ENCODE data around the gene CNTFR. TPM values are rescaled to one million over a fixed set of nuclear protein-coding genes. Genes with fewer than 3 reads are reported as not detected.
"Not testable (repeated sequence)": the region's sequence is repeated elsewhere in the genome, so short reads cannot be mapped to it uniquely, and the experiment has no call there.

The CNTFR gene
- total and polyA plus RNA-seq, 4 donors = 0.75 to 3.3 (median 2.0) TPM

DNA sequence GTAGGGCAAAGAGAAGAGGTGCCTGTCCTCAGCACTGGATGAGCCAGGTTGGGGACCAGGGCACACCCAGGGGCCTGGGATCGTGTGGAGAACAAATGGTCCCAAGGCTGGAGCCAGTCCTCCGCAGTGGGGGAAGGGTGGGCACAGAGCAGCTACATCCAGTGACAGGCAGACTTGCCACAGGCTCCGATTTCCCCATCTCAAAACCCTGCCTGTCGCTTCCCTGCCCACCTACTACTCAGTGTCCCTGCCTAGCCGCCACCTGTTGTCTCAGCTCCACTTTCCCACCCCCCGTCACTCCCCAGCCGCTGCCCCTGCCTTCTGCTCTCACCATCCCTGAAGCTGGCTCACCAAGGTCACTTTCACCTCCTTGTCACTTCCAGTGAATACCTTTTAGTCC, 52.8 kb downstream of the CNTFR start:
- DNase-seq (ENCODE audit: low spot score) = no peak
- WGBS = 81% methylated on average over 7 of the region's 7 CpGs
- H3K9me3 ChIP-seq (ENCODE audit: control insufficient read depth in 4 of 4, low read length in 3 of 4) = no peaks in the 10 kb centered on the region
- no peak overlapping the region for H3K27ac ChIP-seq (ENCODE audit: low read depth in 1 of 2, low read length in 2 of 2)
- no peaks in the 10 kb centered on the region for H3K27me3 ChIP-seq (ENCODE audit: control insufficient read depth in 4 of 4, insufficient read depth in 4 of 4, low read length in 3 of 4)
- H3K9ac ChIP-seq (ENCODE audit: low read depth in 1 of 2, low read length in 2 of 2) = no peak overlapping the region
- H3K4me3 ChIP-seq (ENCODE audit: low read depth in 1 of 3, low read length in 3 of 3) = no peak overlapping the region
- TF ChIP-seq SP1 (IDR thresholded peaks at IDR 0.05) (no peak), HNF4G (IDR thresholded peaks at IDR 0.05) (no peak), GABPA (IDR thresholded peaks at IDR 0.05 in 1 of 2, conservative IDR thresholded peaks at IDR 0.05 in 1 of 2) (no peak), NR2F2 (IDR thresholded peaks at IDR 0.05) (no peak), RXRA (IDR thresholded peaks at IDR 0.05) (no peak)
- TF ChIP-seq, protein P1, sequence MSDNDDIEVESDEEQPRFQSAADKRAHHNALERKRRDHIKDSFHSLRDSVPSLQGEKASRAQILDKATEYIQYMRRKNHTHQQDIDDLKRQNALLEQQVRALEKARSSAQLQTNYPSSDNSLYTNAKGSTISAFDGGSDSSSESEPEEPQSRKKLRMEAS (IDR thresholded peaks at IDR 0.05) = no peak
- TF ChIP-seq, protein P2, sequence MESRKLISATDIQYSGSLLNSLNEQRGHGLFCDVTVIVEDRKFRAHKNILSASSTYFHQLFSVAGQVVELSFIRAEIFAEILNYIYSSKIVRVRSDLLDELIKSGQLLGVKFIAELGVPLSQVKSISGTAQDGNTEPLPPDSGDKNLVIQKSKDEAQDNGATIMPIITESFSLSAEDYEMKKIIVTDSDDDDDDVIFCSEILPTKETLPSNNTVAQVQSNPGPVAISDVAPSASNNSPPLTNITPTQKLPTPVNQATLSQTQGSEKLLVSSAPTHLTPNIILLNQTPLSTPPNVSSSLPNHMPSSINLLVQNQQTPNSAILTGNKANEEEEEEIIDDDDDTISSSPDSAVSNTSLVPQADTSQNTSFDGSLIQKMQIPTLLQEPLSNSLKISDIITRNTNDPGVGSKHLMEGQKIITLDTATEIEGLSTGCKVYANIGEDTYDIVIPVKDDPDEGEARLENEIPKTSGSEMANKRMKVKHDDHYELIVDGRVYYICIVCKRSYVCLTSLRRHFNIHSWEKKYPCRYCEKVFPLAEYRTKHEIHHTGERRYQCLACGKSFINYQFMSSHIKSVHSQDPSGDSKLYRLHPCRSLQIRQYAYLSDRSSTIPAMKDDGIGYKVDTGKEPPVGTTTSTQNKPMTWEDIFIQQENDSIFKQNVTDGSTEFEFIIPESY (IDR thresholded peaks at IDR 0.05) = no peak
- TF ChIP-seq, protein P3, sequence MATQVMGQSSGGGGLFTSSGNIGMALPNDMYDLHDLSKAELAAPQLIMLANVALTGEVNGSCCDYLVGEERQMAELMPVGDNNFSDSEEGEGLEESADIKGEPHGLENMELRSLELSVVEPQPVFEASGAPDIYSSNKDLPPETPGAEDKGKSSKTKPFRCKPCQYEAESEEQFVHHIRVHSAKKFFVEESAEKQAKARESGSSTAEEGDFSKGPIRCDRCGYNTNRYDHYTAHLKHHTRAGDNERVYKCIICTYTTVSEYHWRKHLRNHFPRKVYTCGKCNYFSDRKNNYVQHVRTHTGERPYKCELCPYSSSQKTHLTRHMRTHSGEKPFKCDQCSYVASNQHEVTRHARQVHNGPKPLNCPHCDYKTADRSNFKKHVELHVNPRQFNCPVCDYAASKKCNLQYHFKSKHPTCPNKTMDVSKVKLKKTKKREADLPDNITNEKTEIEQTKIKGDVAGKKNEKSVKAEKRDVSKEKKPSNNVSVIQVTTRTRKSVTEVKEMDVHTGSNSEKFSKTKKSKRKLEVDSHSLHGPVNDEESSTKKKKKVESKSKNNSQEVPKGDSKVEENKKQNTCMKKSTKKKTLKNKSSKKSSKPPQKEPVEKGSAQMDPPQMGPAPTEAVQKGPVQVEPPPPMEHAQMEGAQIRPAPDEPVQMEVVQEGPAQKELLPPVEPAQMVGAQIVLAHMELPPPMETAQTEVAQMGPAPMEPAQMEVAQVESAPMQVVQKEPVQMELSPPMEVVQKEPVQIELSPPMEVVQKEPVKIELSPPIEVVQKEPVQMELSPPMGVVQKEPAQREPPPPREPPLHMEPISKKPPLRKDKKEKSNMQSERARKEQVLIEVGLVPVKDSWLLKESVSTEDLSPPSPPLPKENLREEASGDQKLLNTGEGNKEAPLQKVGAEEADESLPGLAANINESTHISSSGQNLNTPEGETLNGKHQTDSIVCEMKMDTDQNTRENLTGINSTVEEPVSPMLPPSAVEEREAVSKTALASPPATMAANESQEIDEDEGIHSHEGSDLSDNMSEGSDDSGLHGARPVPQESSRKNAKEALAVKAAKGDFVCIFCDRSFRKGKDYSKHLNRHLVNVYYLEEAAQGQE (IDR thresholded peaks at IDR 0.05) = no peak
- H3K36me3 ChIP-seq (ENCODE audit: control insufficient read depth in 4 of 4, insufficient read depth in 3 of 4, low read depth in 1 of 4, low read length in 3 of 4) = no peaks in the 10 kb centered on the region
- peaks cover 0 to 1% (median 0%) of the 10 kb centered on the region in 4 donors for H3K4me1 ChIP-seq (ENCODE audit: control insufficient read depth in 4 of 4, insufficient read depth in 4 of 4, low read length in 3 of 4)

DNA sequence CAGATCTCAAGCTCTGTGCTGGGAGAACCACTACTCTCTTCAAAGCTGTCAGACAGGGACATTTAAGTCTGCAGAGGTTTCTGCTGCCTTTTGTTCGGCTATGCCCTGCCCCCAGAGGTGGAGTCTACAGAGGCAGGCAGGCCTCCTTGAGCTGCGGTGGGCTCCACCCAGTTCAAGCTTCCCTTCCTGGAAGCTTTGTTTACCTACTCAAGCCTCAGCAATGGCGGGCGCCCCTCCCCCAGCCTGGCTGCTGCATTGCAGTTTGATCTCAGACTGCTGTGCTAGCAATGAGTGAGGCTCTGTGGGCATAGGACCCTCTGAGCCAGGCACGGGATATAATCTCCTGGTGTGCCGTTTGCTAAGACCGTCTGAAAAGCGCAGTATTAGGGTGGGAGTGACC, 57.5 kb downstream of the CNTFR start:
- H3K27me3 ChIP-seq (ENCODE audit: control insufficient read depth in 4 of 4, insufficient read depth in 4 of 4, low read length in 3 of 4); DNase-seq (ENCODE audit: low spot score); H3K4me1 ChIP-seq (ENCODE audit: control insufficient read depth in 4 of 4, insufficient read depth in 4 of 4, low read length in 3 of 4); H3K9me3 ChIP-seq (ENCODE audit: control insufficient read depth in 4 of 4, low read length in 3 of 4); H3K4me3 ChIP-seq (ENCODE audit: low read depth in 1 of 3, low read length in 3 of 3); H3K36me3 ChIP-seq (ENCODE audit: control insufficient read depth in 4 of 4, insufficient read depth in 3 of 4, low read depth in 1 of 4, low read length in 3 of 4); H3K27ac ChIP-seq (ENCODE audit: low read depth in 1 of 2, low read length in 2 of 2); H3K9ac ChIP-seq (ENCODE audit: low read depth in 1 of 2, low read length in 2 of 2): not testable (repeated sequence)
- 91% methylated on average over 8 of the region's 8 CpGs for WGBS

DNA sequence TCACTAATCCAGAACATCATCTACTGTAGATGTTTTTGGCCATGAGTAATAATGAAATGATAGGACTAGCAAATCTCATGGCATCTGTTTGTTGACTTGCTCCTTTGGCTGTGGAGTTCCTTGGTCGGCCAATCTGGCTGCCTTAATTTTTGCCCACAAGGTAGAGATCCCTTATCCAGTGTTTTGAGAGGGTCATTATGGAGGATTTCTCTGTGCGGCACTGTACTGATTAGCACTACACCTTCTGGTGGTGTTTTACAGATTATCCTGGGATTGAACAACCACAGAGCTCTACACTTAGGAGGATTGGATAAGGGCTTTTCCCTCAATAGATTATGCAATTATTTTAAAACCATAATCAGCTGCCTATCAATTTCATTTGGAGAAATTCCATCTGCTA, 63.5 kb downstream of the CNTFR start:
- Histone ChIP-seq H3K27ac (ENCODE audit: low read depth in 1 of 2, low read length in 2 of 2) (no peak overlapping the region), H3K36me3 (ENCODE audit: control insufficient read depth in 4 of 4, insufficient read depth in 3 of 4, low read depth in 1 of 4, low read length in 3 of 4) (no peaks in the 10 kb centered on the region), H3K4me3 (ENCODE audit: low read depth in 1 of 3, low read length in 3 of 3) (no peak overlapping the region), H3K9ac (ENCODE audit: low read depth in 1 of 2, low read length in 2 of 2) (no peak overlapping the region), H3K9me3 (ENCODE audit: control insufficient read depth in 4 of 4, low read length in 3 of 4) (no peaks in the 10 kb centered on the region), H3K27me3 (ENCODE audit: control insufficient read depth in 4 of 4, insufficient read depth in 4 of 4, low read length in 3 of 4) (no peaks in the 10 kb centered on the region), H3K4me1 (ENCODE audit: control insufficient read depth in 4 of 4, insufficient read depth in 4 of 4, low read length in 3 of 4) (peaks cover 8 to 22% (median 13%) of the 10 kb centered on the region in 4 donors)
- no peak for DNase-seq (ENCODE audit: low spot score)
- 84% methylated on average over 2 of the region's 2 CpGs for WGBS
- TF ChIP-seq, protein P3 (IDR thresholded peaks at IDR 0.05) = no peak
- TF ChIP-seq RAD21 (IDR thresholded peaks at IDR 0.05) (no peak), HNF4A (conservative IDR thresholded peaks at IDR 0.05) (no peak), JUND (IDR thresholded peaks at IDR 0.05) (no peak), GABPA (IDR thresholded peaks at IDR 0.05 in 1 of 2, conservative IDR thresholded peaks at IDR 0.05 in 1 of 2) (no peak), TAF1 (conservative IDR thresholded peaks at IDR 0.05) (no peak), FOXA2 (IDR thresholded peaks at IDR 0.05) (no peak), EGR1 (IDR thresholded peaks at IDR 0.05; ENCODE audit: low read depth in 2 of 2) (no peak), NR2F2 (IDR thresholded peaks at IDR 0.05) (no peak), HNF4G (IDR thresholded peaks at IDR 0.05) (no peak)
- TF ChIP-seq, protein P2 (IDR thresholded peaks at IDR 0.05) = no peak
- TF ChIP-seq, protein P1 (IDR thresholded peaks at IDR 0.05) = no peak
- TF ChIP-seq, protein P4, sequence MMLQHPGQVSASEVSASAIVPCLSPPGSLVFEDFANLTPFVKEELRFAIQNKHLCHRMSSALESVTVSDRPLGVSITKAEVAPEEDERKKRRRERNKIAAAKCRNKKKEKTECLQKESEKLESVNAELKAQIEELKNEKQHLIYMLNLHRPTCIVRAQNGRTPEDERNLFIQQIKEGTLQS (IDR thresholded peaks at IDR 0.05) = no peak

Data from liver (tissue), 9 donors.